M059J (cell line): ENCODE data around the gene CDX1. TPM values are rescaled to one million over a fixed set of nuclear protein-coding genes. Genes with fewer than 3 reads are reported as not detected.

ENCODE experiments used
- DNase-seq: peaks from one replicate; pipeline ENCODE4 v3.0.0-alpha.2; 2012; ENCODE audit warnings: low read depth
- total RNA-seq: library from RNA; depleted of rRNA; stranded (reverse); fragments of >200 nt; shearing (Covaris generic); gene quantifications from 2 replicates; pipeline ENCODE4 v1.2.3, GENCODE V29; 2014

The CDX1 gene
- total RNA-seq, 1 experiment from 2014 or later, result not detected

DNA sequence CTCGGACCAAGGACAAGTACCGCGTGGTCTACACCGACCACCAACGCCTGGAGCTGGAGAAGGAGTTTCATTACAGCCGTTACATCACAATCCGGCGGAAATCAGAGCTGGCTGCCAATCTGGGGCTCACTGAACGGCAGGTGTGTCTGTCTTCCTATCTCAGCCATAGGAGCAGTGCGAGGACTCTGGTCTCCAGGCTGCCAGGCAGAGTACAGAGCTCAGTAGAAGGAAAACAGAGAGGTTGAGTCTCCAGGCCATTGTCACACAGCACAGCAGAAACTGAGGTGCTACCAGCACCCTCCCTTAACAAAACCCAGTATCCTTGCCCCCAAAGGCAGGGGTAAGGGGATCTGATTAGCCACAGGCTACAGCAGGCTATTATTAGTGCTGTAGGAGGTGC lies 16.2 kb downstream of the CDX1 start:
- no peak for DNase-seq

DNA sequence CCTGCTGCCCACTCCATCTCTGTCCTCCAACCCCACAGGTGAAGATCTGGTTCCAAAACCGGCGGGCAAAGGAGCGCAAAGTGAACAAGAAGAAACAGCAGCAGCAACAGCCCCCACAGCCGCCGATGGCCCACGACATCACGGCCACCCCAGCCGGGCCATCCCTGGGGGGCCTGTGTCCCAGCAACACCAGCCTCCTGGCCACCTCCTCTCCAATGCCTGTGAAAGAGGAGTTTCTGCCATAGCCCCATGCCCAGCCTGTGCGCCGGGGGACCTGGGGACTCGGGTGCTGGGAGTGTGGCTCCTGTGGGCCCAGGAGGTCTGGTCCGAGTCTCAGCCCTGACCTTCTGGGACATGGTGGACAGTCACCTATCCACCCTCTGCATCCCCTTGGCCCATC lies 16.9 kb downstream of the CDX1 start:
- DNase-seq, result no peak

DNA sequence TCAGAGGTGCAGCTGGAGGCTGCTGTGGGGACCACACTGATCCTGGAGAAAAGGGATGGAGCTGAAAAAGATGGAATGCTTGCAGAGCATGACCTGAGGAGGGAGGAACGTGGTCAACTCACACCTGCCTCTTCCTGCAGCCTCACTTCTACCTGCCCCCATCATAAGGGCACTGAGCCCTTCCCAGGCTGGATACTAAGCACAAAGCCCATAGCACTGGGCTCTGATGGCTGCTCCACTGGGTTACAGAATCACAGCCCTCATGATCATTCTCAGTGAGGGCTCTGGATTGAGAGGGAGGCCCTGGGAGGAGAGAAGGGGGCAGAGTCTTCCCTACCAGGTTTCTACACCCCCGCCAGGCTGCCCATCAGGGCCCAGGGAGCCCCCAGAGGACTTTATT lies 17.4 kb downstream of the CDX1 start:
- DNase-seq, result no peak

DNA sequence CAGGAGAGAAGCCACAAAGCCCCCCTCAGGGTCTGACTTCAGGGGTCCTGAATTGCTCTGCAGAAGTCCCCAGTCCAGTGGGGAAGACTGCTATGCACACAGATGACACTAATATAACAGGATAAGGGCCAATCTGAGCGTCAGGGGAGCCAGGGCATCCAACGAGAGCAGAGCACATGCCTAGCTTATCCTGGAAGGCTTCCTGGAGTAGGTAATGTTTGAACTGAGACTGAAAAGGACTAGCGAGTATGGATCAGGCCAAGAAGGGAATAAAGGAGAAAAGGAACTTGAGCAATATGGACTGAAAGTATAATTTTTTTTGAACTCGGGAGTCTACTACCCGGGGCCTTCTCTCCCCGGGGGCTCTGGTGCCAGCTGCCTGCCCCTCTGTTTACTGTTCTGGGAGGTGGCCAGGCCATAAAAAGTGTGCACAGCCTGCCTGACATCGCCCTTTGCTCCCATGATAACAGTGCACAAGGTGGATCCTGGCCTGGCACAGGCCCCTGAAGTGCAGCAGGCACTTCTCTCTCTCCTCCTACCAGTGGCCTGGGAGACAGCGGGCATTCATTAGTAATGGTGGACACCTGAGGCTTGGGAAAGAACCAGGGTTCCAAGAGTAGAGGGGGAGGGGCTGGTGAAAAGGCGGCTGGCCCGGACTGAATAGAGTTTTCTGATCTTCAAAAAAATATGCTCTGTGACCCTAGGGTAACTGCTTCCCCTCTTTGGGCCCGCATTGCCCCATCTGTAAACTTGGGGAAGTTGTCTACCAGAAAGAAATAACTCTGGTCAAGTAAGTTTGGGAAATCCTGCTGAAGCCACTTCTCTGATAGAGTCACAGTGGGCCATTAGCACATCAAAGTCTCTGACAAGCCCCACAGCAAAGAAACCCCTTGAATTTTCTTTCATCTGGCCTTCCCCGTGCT lies 18.7 kb downstream of the CDX1 start:
- no peak for DNase-seq

DNA sequence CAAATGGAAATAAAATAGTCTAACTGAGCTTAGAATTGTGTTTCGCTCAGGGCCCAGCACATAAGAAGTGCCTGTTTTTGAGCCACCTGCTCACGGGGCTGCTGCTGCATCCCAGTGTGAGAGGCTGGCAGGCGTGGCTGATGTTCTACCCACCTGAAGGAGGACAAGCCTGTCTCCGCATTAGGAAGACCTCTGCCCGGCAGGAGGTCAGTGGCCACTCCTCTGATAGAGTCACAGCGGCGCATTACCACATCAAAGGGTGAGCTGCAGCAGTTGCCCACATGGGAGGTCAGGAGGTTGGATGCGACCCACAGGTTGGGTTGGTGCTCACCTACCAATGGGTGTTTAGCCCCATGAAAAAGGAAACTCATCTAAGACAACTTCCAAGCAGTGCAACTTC lies 19.6 kb downstream of the CDX1 start:
- DNase-seq, result no peak

DNA sequence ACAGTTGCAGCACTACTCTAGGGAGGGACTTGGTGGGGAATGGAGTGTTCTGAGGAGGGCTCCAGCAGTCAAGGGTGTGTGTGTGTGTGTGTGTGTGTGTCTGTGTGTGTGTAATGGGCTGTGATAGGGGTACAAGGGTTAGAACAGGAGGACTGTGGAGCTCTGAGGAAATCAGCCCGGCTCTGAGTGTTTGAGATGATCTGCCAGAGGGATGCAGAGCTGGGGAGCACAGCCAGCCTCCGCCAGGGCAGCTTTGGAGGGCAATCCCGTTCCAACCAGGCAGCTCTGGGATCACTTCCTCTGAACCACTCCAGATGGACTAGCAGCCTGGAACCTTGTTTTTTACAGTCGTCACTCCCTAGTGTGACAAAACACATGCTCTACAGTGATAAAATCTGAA lies 20.3 kb downstream of the CDX1 start:
- no peak for DNase-seq

DNA sequence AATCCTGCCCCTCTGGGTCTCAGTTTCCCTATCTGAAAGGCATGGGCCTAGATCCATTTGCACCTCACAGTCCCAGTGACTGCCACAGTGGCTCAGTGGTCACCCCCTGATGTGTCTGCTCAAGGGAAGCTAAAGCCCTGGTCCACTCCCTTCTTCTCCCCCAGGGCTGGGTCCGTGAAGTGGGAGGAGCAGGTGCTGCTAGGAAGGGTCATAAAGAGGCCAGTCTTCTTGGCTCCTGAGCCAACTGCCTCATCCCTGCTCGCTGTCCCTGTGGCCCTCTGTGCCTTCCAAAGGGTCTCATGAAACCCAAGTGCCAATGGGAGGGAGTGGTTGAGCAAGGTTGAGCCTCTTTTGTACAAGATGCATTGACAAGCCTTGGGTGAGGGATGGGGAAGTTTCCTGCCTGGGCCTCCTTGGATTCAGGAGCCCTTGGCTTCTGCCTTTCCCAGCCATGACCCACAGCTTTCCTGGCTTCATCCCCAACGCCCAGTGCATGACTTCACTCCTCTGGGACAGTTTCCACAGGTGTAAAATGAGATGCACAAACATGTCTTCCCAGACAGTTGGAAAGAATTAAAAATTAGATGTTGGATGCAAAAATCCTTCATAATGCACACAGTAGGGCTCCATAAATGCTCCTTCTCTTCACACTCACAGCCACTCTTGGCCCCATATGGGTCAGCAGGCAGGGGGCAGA lies 21.7 kb downstream of the CDX1 start:
- DNase-seq, result no peak

DNA sequence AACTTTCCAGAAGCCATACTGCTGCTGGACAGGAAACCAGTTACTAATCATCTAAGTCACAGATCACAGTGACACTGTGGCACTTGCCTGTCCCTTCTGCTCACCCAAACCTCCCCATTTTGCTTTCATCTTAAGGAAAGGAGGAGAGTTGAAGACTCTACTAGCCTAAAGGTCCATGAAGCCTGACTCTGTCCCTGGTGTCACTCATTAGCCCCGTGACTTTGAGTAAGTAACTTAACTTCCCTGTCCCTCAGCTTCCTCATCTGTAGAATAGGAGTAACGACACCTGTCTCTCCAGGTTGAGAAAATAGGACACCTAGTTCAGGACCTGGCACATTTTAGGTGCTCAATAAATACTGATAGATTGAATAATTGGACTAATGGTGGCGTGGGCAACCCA lies 22.7 kb downstream of the CDX1 start:
- no peak for DNase-seq

DNA sequence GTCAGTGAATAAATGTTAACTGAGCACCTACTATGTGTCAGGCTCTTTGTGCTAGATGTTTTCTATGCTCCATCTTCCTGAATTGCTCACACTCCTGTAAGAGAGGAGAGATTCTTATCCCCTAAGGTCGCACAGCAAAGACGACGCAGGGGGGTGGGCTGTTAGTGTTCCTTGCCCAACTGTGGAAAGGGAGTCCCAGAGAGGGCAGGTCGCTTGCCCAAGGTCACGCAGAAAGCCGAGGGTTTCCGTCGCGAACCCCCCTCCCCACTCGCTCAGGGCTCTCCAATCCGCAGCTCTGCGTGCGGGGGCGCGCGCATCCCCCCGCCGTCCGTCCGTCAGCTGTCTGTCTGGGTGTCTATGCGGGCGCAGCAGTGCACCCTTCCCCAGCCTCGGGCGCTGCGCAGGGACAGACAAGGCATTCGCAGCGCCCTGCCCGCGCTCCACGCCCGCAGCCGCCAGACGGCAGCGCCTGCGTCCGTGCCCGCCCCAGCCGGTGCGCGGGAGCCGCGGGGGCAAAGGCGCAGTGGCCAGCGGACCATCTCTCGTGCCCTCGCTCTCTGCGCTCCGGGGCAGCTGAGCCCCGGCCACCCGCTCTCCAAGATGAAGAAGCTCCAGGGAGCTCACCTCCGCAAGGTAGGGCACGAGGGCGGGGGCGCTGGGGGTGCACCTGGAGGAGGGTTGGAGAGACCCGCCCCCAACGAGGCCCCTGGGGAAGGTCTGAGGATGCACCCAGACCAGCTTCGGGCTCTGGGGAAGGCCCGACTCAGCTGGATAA lies 23.3 kb downstream of the CDX1 start, which contains the start of gene SLC6A7:
Gene SLC6A7 (plus strand): TSS at position 335 of the 775 bp plus-strand sequence. CDS start 266 bp downstream, at position 601.
- no peak for DNase-seq

DNA sequence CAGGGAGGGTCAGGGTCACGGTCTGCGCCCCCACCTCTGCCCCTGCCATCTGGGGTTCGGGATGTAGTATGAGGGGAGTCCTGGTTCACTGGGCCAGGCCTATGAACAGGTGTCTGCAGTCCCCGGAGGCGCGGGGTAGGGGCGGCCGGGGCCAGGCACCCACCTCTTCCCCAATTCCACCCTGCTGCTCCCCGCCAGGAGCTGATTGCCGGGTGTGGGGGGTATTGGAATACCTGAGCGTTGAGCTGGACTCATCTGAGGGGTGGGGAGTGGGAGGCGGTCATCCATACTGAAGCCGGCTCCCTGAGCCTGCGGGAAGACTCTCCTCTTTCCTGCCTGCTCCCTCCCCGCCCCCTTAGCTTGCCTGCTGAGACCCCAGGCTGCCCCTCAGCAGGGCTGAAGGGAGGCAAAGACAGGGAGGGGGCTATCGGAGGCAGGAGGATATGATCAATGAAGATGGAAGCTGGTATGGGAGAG lies 24.0 kb downstream of the CDX1 start:
- no peak for DNase-seq

DNA sequence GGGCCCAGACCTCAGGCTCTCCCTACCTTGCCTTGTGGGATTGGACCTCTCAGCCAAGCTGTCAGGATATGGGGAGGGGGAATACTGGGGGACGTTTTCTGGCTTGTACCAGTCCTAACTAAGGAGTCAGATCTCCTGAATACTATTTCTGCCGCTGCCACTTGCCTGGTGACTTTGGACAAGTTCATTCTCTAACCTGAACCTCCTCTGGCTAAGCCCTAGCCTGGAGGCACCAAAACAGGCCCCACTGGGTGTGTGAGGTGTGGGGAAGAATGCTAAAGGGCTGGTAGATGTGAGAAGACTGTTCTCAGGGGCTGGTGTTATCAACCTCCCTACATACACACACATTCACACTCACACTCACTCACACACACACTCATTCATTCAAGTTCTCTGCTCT lies 24.4 kb downstream of the CDX1 start:
- no peak for DNase-seq

DNA sequence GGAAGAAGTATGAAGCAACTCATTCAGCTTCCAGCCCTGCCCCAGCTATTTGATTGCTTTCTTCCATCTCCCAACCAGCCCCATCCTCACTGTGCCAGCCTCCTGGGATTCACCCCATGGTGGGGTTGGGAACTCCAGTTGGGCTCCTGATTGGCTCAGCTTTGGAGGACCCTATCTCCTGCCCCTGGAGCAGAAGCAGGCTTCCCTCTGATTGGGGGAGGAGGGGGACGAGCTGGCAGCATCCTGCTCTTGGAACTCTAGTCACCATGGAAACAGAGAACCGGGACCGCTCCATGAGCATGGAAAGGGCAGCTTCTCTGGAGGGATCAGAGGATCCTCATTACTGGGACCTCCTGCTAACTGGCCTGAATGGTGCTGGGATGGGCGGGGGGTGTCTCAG lies 25.9 kb downstream of the CDX1 start:
- no peak for DNase-seq

DNA sequence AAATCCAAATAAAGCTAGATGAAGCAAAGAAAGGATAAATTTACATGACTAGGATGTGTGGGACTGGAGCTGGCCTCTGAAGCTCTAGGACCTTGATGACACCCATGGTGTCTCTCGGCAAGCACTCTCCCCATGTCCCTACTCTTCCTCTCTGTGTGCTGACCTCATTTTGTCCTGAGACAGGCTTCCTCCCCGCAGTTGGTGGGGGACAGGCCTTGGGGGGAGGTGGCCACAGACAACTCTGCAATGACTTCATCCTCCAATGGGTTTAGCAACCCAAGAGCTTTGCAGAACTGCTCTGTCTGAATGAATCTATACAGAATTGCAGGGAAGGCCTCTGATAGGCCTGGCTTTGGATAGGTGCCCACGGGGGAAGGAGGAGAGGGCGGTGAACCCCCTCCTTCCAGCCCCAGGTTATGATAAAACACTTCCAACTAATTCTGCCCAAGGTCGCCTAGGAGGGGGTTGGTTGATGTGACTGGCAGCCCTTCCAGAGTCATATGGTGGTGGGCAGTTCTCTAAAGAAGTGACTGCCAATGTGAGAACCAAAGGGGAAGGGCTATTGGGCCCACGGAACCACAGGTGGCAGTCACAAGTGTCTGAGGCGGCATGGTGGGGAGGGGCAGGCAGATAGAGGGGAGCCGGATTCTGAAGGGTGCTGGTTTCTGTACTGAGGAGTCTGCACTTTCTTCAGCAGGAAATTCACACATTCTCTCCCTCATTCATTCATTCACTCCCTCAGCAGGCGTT lies 29.3 kb downstream of the CDX1 start:
- no peak for DNase-seq

DNA sequence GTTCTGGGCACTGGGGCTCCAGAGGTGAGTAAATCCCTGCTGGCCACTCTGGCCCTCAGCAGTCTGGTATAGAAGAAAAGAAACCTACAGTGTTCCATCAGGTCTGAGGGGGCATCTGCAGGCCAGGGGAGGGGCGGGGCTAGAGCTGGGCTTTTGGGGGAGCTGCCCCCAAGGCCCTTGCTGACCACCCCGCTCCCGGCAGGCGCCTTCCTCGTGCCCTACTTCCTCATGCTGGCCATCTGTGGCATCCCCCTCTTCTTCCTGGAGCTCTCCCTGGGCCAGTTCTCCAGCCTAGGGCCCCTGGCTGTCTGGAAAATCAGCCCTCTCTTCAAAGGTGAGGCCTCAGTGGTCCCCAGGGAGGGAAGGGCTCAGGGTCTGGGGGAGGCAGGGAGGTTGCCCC lies 29.9 kb downstream of the CDX1 start:
- DNase-seq, result no peak

DNA sequence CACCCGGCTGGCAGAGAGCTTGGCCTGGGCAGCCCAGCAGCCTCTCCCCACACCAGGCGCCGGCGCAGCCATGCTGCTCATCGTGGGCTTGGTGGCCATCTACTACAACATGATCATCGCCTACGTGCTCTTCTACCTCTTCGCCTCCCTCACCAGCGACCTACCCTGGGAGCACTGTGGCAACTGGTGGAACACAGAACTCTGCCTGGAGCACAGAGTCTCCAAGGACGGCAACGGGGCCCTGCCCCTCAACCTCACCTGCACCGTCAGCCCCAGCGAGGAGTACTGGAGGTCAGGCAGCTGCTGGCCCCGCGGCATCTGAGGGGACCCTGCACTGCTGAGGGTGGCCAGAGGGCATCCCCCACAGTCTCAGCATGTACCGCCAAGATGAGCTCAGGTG lies 30.4 kb downstream of the CDX1 start:
- DNase-seq, result no peak

DNA sequence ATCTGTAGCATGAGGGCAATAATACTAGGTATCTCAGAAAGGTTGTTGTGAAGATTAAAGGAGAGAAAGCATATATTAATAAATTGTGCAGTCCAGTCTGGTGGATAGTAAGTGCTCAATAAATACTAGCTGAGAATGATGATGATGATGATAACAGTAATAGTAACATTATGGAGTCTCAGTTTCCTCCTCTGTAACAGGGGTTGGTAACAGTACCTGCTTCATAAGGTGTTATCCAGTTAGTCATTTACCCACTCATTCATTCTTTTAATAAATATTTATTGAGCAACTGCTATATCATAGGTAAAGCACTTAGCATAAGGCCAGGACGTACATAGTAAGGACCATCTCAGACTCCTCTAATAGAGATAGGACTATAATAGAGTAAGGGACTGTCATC lies 30.9 kb downstream of the CDX1 start:
- no peak for DNase-seq

DNA sequence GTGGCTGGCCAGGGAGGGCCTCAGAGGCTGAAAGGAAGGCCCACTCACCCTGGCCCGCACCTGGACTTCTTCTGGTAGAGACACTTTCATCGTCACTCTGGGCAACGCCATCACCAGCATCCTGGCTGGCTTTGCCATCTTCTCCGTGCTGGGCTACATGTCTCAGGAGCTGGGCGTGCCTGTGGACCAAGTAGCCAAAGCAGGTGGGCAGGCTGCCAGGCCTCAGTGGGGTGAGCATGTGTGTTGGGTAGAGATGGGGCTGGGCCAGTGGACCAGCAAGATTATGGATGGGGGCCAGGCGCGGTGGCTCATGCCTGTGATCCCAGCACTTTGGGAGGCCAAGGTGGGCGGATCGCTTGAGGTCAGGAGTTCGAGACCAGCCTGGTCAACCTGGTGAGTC lies 35.9 kb downstream of the CDX1 start:
- no peak for DNase-seq

DNA sequence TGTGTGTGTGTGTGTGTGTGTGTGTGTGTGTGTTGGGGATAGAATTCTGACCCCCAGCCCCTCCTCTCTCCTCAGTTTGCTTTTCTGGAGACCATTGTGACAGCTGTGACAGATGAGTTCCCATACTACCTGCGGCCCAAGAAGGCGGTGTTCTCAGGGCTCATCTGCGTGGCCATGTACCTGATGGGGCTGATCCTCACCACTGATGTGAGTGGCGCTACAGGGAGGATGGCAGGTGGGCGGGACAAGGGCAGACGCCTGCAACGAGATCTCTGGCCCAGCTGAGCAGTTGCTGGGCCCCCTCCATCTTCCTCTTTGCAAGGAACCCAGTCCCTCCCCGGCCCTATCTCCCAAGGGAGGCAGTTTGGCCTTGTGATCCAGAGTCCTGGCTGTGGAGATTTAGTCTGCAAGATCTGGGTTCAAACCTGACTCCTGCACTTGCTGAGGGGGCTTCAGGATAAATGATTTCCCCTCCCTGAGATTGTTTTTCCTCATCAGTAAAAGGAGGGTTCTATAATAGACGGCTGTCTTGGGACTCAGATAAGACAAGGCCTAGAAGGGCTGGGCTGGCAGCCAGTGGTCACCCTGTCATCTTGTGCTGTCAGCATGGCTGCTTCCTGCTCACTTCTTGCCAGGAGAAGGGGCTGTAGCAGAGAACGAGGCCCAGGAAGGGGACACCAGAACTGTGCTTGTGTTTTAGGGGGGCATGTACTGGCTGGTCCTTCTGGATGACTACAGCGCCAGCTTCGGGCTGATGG lies 37.4 kb downstream of the CDX1 start:
- DNase-seq, result no peak

DNA sequence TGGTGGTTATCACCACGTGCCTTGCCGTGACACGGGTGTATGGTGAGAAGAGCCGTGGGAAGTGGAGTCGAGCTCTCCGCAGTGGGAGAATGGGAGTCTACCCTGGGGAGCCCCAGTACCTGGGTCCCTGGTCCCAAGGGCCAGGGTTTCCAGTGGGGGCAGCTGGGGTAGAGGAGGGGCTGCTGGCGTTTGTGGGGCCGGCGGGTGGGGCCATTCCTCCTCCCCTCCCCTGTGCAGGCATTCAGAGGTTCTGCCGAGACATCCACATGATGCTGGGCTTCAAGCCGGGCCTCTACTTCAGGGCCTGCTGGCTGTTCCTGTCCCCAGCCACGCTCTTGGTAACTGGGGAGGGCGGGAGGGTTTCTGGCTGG lies 38.0 kb downstream of the CDX1 start:
- no peak for DNase-seq

DNA sequence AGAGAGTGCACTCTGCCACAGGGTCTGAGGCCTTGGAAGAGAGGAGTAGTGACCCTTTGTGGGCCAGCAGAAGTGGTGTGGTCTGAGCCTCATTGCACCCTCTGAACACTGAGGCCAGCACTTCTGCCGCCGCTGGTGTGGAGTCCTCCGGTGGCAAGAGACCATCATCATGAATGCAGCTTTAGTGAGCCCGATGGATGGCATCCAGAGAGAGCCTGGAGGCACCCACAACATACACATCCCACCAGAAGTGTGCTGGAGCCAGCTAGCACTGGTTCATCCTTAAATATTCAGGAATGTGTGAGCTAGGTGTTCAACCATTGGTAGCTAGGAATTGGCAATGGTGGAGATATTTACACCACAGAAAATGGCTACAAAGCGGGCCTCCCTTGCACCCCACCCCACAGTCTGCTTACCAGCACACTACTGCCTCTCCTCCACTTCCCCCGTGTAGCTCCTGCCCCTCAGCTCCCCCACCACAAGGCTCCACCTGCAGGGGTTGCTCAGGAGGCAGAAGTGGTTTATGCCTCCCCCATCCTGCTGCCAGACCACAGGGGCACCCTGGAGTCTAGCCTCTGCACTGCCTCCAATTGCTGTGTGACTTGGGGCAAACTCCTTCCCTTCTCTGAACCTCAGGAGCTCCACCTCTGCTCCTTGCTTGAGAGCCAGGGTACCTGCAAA lies 39.7 kb downstream of the CDX1 start:
- peak; percentile 25 for DNase-seq
